ENCODE data around the gene LPP. TPM values are rescaled to one million over a fixed set of nuclear protein-coding genes. Genes with fewer than 3 reads are reported as not detected.

Gene LPP
- total and polyA plus RNA-seq, 9 of the 15 experiments (the other 6 are each of a cell fraction or from before 2014, with no cell fraction given): 0.07 to 0.18 TPM; not detected in 7

- Histone ChIP-seq H3K27me3 (ENCODE audit: control insufficient read depth in 2 of 2, insufficient read depth in 2 of 2, low read length in 2 of 2) (no peaks in the 10 kb centered on the region), H3K4me3 (no peak overlapping the region), H3K9me3 (replicated peaks; ENCODE audit: control insufficient read depth, insufficient read depth, low read depth, low read length) (no peaks in the 10 kb centered on the region), H3K9me1 (ENCODE audit: control insufficient read depth, insufficient read depth, low read length) (no peaks in the 10 kb centered on the region), H3K4me2 (ENCODE audit: insufficient read depth, low read length) (no peak overlapping the region), H3K79me2 (ENCODE audit: control insufficient read depth, insufficient read depth, low read length) (no peaks in the 10 kb centered on the region), H3K36me3 (ENCODE audit: control insufficient read depth, insufficient read depth, low read length) (no peaks in the 10 kb centered on the region), H4K20me1 (replicated peaks; ENCODE audit: control insufficient read depth, insufficient read depth, low read length) (no peaks in the 10 kb centered on the region), H3K9ac (ENCODE audit: insufficient read depth in 1 of 2, low read depth in 2 of 2, low read length in 2 of 2) (no peak overlapping the region), H3K4me1 (replicated peaks in 1 of 2; ENCODE audit: control insufficient read depth in 2 of 2, insufficient read depth in 2 of 2, low read length in 2 of 2) (no peaks in the 10 kb centered on the region), H2AFZ (ENCODE audit: low read depth, low read length) (no peak overlapping the region), H3K27ac (ENCODE audit: extremely low read depth, low read depth, low read length) (no peak overlapping the region)
- ATAC-seq (no peak), DNase-seq (ENCODE audit: extremely low read depth in 1 of 4, low spot score in 3 of 4) (no peak), FAIRE-seq (no peak)
- no TSS peak for BruUV-seq (replicated peaks)
- WGBS (ENCODE audit: insufficient coverage, low coverage, missing lambda C conversion rate): 0% methylated on average over 2 of the region's 2 CpGs
- intact Hi-C loops (cut with micrococcal nuclease) (no loop called here), in situ Hi-C loops (cut with MboI) (no loop called here)
- ChIA-PET POLR2A (no interaction called here), CTCF (ENCODE audit: low intra/inter-chr PET ratio) (no interaction called here)
- TF ChIP-seq NFRKB (IDR thresholded peaks at IDR 0.05; ENCODE audit: low read depth) (no peak), NR2F6 (CRISPR knock-in tag; IDR thresholded peaks at IDR 0.05) (no peak), ZNF436 (CRISPR knock-in tag; IDR thresholded peaks at IDR 0.05) (no peak), MNT (conservative IDR thresholded peaks at IDR 0.05) (no peak), EP300 (IDR thresholded peaks at IDR 0.05; ENCODE audit: low read length) (no peak), CAMTA2 (CRISPR knock-in tag; conservative IDR thresholded peaks at IDR 0.05) (no peak), GTF2E2 (tag; IDR thresholded peaks at IDR 0.05) (no peak), ZNF507 (tag; conservative IDR thresholded peaks at IDR 0.05) (no peak), FOXP1 (CRISPR knock-in tag; IDR thresholded peaks at IDR 0.05) (no peak), SREBF2 (CRISPR knock-in tag; IDR thresholded peaks at IDR 0.05) (no peak), NCOA2 (IDR thresholded peaks at IDR 0.05; ENCODE audit: partially characterized antibody in 2 of 2) (no peak), TAL1 (IDR thresholded peaks at IDR 0.05) (no peak), TFAP4 (CRISPR knock-in tag; IDR thresholded peaks at IDR 0.05; ENCODE audit: borderline replicate concordance) (no peak), ZBTB5 (IDR thresholded peaks at IDR 0.05) (no peak), ZNF766 (CRISPR knock-in tag; conservative IDR thresholded peaks at IDR 0.05) (no peak), PREB (CRISPR knock-in tag; IDR thresholded peaks at IDR 0.05) (no peak)
Observed at GRCh38 chr3:188473591-188474288, 319.8 kb downstream of the LPP start.

Data from K562 (cell line).